Progenitor cell of endocrine pancreas (in vitro differentiated cells): ENCODE results near the gene DNAAF9. TPM values are rescaled to one million over a fixed set of nuclear protein-coding genes. Genes with fewer than 3 reads are reported as not detected.

Experiments used
- DNase-seq: peaks from one replicate; pipeline ENCODE4 v3.0.0; 2021; ENCODE audit warnings: low spot score; ENCODE audit not compliant: unreplicated experiment
- H3K27ac Mint-ChIP-seq: 2 replicates; pipeline ENCODE4 v1.8.0; 2021; ENCODE audit warnings: mild to moderate bottlenecking, moderate library complexity, mixed read lengths
- H3K27me3 Mint-ChIP-seq: 2 replicates; pipeline ENCODE4 v1.8.0; 2021; ENCODE audit warnings: mixed read lengths
- H3K36me3 Mint-ChIP-seq: 2 replicates; pipeline ENCODE4 v1.8.0; 2022; ENCODE audit warnings: mixed read lengths; ENCODE audit not compliant: insufficient read depth
- H3K4me1 Mint-ChIP-seq: 2 replicates; pipeline ENCODE4 v1.8.0; 2021; ENCODE audit warnings: low read depth, mixed read lengths
- H3K4me3 Mint-ChIP-seq: 2 replicates; pipeline ENCODE4 v1.8.0; 2021; ENCODE audit warnings: low read depth, mild to moderate bottlenecking, moderate library complexity, mixed read lengths
- H3K9me3 Mint-ChIP-seq: 2 replicates; pipeline ENCODE4 v1.8.0; 2021; ENCODE audit warnings: low read depth, mixed read lengths
- CTCF ChIP-seq: fragments of 200-600 bp; sonication (generic); IDR thresholded peaks from one replicate; pipeline ENCODE4 v1.5.0; 2021; ENCODE audit warnings: antibody characterized with exemption, mild to moderate bottlenecking; ENCODE audit not compliant: unreplicated experiment
- long read RNA-seq: library from polyadenylated mRNA; unstranded; transcript quantifications from one replicate; pipeline ENCODE4 v2.0.0, GENCODE V29; 2020
- total RNA-seq: library from RNA; stranded (reverse); gene quantifications from 2 replicates; pipeline ENCODE4 v1.2.1, GENCODE V29; 2021

Gene DNAAF9
- 29.5 and 29.9 TPM in 2 replicates for total RNA-seq
- long read RNA-seq, partial matches to known transcripts = 32 of 64 reads
- long read RNA-seq, other reads (novel, unspliced or antisense) = 32 of 64 reads

DNA sequence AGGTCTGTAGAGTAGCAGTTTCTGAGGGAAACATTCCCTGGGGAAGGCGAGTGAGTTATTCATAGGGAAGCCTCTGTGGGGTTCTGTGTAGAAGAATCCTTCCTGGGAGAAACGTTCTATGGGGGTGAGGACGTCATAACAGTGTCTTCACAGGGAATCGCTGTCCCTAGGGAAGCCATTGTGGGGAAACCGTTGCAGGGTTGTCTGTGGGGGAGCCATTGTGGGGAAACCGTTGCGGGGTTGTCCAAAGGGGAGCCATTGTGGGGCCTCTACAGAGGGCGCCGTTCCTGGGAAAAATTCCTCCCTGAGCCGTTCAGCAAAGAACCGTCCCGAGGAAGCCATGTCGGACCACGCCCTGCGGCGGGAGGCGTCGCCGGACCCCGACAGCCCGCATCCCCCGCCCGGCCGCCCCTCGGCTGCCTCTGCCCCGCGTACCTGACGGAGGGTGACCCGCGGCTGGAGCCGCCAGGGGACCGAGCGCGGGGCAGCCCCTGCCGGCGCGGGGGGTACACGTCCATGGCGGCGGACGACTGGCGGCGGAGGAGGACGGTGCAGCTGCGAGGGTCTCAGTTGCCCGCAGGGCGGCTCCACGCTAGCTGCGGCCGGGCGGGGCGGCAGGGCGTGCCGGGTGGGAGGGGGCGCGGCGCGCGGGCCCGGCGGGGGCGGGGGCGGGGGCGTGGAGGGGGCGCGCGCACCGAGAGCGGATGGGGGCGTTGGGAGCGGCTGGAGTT is at the start of gene DNAAF9:
Gene DNAAF9, minus strand, starts transcription at position 630 of the 731 bp plus-strand sequence. Its CDS starts 112 bp downstream, at position 518.
- peak within 1 kb of the TSS; percentile 92 for H3K4me3 Mint-ChIP-seq
- TF ChIP-seq CTCF = peak; percentile 63
- H3K27me3 Mint-ChIP-seq = no peaks in the 10 kb centered on the region
- no peaks in the 10 kb centered on the region for H3K9me3 Mint-ChIP-seq
- peak within 1 kb of the TSS; percentile 94 for H3K27ac Mint-ChIP-seq
- H3K36me3 Mint-ChIP-seq = peaks cover 4% of the 10 kb centered on the region
- H3K4me1 Mint-ChIP-seq = peaks cover 22% of the 10 kb centered on the region
- peak; percentile 69 for DNase-seq

DNA sequence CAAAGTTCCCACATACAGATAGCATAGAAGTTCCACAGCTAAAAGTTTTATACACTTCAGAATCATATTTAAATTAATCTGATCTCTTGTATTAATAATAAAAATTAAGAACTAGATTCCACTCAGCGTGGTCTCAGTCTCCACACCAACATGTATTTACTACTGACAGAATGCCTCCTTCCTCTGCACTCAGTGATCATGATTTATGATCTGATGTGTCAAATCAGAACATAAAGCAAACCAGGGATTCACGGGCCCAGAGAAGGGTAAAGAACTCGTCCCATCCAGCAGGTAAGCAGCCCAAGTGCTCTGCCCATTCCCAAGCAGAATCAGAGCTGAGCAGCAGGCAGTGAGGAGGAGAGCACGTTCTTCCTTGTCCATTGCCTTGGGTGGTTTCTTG is 49.2 kb upstream of the DNAAF9 start:
- no peak overlapping the region for H3K27ac Mint-ChIP-seq
- peaks cover 17% of the 10 kb centered on the region for H3K4me1 Mint-ChIP-seq
- H3K9me3 Mint-ChIP-seq = no peaks in the 10 kb centered on the region
- peaks cover 7% of the 10 kb centered on the region for H3K27me3 Mint-ChIP-seq
- DNase-seq = no peak
- no peaks in the 10 kb centered on the region for H3K36me3 Mint-ChIP-seq
- H3K4me3 Mint-ChIP-seq = no peak overlapping the region
- no peak for TF ChIP-seq CTCF

DNA sequence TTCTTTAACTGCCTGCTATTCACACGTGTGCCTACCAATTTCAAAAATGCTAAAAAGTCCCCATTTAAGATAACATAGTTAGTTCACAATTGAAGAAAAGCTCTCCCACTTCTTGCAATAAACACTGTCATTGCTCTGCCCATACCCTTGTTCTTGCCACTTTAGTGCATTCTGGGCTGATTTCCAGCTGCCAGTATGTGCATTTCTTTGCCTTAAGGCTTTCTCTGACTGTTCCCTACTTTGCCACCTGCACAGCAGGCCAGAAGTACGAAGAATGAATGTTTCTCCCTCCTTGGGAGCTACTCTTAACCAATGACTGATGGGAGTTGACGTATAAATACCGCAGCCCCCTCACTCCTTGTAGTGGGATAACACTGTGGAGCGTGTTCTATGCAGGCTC is 47.4 kb upstream of the DNAAF9 start:
- Mint-ChIP-seq H3K4me1 (peaks cover 12% of the 10 kb centered on the region), H3K27ac (no peak overlapping the region), H3K27me3 (peaks cover 3% of the 10 kb centered on the region)

DNA sequence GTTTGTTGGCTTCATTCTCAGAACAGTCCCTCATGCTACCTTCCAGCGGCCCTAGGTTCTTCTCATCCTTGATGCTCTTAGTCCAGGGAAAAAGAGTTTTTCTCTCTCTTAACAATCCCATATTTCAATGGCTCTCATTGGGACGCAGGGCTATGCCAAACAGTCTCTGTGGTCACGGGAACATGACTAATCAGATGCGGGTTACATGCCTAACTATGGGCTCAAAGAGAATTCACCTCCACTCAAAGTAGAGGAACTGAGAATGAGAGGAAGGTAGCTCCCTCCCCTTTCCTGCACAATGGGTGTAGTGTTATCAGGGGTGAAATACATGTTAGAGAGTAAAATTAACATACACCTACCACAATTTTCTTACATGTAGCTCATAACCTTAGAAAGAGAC is 45.2 kb upstream of the DNAAF9 start:
- DNase-seq = no peak
- Mint-ChIP-seq H3K27me3 (peaks cover 1% of the 10 kb centered on the region), H3K27ac (no peak overlapping the region), H3K4me1 (peaks cover 4% of the 10 kb centered on the region), H3K9me3 (no peaks in the 10 kb centered on the region), H3K36me3 (no peaks in the 10 kb centered on the region), H3K4me3 (no peak overlapping the region)
- TF ChIP-seq CTCF = no peak

More for the DNA sequence above, 47.4 kb upstream of the DNAAF9 start:
- Mint-ChIP-seq H3K36me3 (no peaks in the 10 kb centered on the region), H3K9me3 (no peaks in the 10 kb centered on the region), H3K4me3 (no peak overlapping the region)
- no peak for DNase-seq
- no peak for TF ChIP-seq CTCF

- Mint-ChIP-seq H3K4me1 (peaks cover 4% of the 10 kb centered on the region), H3K27ac (no peak overlapping the region), H3K4me3 (no peak overlapping the region), H3K27me3 (no peaks in the 10 kb centered on the region), H3K36me3 (no peaks in the 10 kb centered on the region), H3K9me3 (no peaks in the 10 kb centered on the region)
- TF ChIP-seq CTCF = no peak
- DNase-seq = no peak
These were observed 44.7 kb upstream of the DNAAF9 start for GRCh38 chr20:3452136-3452535.
